ENCODE results near the gene ADORA1. TPM values are rescaled to one million over a fixed set of nuclear protein-coding genes. Genes with fewer than 3 reads are reported as not detected.

Gene ADORA1
- polyA plus RNA-seq, 1 of the 3 experiments (the other 2 are of a cell fraction), result 4.8 TPM

DNA sequence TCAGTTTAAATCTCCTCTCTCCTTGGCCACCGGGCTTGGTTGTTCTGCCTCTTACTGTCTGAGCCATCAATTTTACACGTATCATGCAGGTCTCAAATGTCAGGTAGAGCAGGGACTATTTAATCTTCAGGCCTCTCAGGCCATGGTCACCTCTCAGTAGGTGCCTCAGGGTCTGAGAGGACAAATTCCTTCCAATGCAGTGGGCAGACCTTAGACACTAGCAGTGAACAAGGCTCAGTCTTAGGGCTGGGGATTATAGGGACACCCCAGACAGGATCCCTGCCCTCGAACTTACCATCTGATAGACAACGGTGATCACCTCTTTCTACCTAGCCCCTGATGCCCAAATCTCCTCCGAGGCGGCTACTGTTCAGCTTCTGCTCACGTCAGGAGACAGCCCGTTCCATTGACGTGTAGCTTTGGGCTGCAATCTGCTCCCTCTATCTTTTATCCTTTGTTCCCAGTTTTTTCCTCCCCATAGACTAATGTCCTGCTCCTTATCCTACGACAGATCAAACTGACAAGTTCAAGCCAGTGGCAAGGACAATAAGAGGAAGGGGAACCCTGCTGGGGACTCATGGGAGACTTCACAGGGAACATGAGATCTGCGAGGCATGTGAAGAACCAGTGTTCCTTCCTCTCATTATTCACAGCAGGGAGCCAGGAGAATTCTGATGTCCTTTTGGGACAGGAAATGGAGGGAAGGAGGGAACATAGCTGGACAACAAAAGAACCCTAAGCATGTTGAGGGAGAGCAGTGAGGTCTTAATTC is 40.3 kb upstream of the ADORA1 start:
- ChIA-PET POLR2A (no interaction called here), CTCF (interaction anchor here (0.8 to 2.9 kb wide), 5 partner anchors 31 to 186 kb away, joined by 3 to 12 read pairs (median 3); partner anchors contain the start of gene ADORA1)
- Histone ChIP-seq H3K4me3 (ENCODE audit: low read depth in 2 of 2, low read length in 1 of 2) (no peak overlapping the region), H3K27me3 (ENCODE audit: insufficient read depth) (no peaks in the 10 kb centered on the region; the same call in 1 of the 2 replicates), H4K20me1 (ENCODE audit: insufficient read depth) (no peaks in the 10 kb centered on the region), H2AFZ (ENCODE audit: low read depth) (no peak overlapping the region), H3K79me2 (ENCODE audit: insufficient read depth) (no peaks in the 10 kb centered on the region), H3K9ac (no peak overlapping the region), H3F3A (replicated peaks; ENCODE audit: insufficient read depth) (no peaks in the 10 kb centered on the region), H3K4me1 (ENCODE audit: control insufficient read depth in 1 of 2, insufficient read depth in 2 of 2, low read depth in 1 of 2, low read length in 1 of 2) (no peaks in the 10 kb centered on the region; a peak in 1 of 4 replicates), H3K4me2 (no peak overlapping the region), H3K36me3 (replicated peaks in 1 of 2; ENCODE audit: control insufficient read depth in 1 of 2, insufficient read depth in 2 of 2, low read length in 1 of 2) (no peaks in the 10 kb centered on the region), H3K9me3 (no peaks in the 10 kb centered on the region), H3K27ac (ENCODE audit: low read depth in 2 of 2, low read length in 1 of 2) (no peak overlapping the region), H3K9me2 (no peaks in the 10 kb centered on the region)
- TF ChIP-seq CHD2 (IDR thresholded peaks at IDR 0.05; ENCODE audit: low read length, partially characterized antibody), result no peak
- TF ChIP-seq, protein P1, sequence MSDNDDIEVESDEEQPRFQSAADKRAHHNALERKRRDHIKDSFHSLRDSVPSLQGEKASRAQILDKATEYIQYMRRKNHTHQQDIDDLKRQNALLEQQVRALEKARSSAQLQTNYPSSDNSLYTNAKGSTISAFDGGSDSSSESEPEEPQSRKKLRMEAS (IDR thresholded peaks at IDR 0.05; ENCODE audit: low read depth), result no peak
- no peak for TF ChIP-seq NFIC (IDR thresholded peaks at IDR 0.05; ENCODE audit: borderline replicate concordance)
- no peak for TF ChIP-seq NRF1 (IDR thresholded peaks at IDR 0.05; ENCODE audit: low read depth, low read length)
- no peak for TF ChIP-seq SIN3A (IDR thresholded peaks at IDR 0.05; ENCODE audit: borderline replicate concordance, low read depth, low read length)
- TF ChIP-seq, protein P2, sequence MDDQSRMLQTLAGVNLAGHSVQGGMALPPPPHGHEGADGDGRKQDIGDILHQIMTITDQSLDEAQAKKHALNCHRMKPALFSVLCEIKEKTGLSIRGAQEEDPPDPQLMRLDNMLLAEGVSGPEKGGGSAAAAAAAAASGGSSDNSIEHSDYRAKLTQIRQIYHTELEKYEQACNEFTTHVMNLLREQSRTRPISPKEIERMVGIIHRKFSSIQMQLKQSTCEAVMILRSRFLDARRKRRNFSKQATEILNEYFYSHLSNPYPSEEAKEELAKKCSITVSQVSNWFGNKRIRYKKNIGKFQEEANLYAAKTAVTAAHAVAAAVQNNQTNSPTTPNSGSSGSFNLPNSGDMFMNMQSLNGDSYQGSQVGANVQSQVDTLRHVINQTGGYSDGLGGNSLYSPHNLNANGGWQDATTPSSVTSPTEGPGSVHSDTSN (IDR thresholded peaks at IDR 0.05), result no peak
- TF ChIP-seq RCOR1 (IDR thresholded peaks at IDR 0.05; ENCODE audit: low read length), result no peak
- no peak for TF ChIP-seq EP300 (IDR thresholded peaks at IDR 0.05; ENCODE audit: borderline replicate concordance in 1 of 2, low read depth in 1 of 2, low read length in 1 of 2)
- TF ChIP-seq FOXJ3 (CRISPR knock-in tag; IDR thresholded peaks at IDR 0.05), result no peak
- TF ChIP-seq RAD21 (IDR thresholded peaks at IDR 0.05; ENCODE audit: low read length), result no peak
- TF ChIP-seq, protein P3, sequence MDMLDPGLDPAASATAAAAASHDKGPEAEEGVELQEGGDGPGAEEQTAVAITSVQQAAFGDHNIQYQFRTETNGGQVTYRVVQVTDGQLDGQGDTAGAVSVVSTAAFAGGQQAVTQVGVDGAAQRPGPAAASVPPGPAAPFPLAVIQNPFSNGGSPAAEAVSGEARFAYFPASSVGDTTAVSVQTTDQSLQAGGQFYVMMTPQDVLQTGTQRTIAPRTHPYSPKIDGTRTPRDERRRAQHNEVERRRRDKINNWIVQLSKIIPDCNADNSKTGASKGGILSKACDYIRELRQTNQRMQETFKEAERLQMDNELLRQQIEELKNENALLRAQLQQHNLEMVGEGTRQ (IDR thresholded peaks at IDR 0.05; ENCODE audit: borderline replicate concordance, low read depth, low read length), result no peak
- no peak for TF ChIP-seq POLR2AphosphoS5 (IDR thresholded peaks at IDR 0.05; ENCODE audit: low read depth, low read length)
- TF ChIP-seq, protein P4, sequence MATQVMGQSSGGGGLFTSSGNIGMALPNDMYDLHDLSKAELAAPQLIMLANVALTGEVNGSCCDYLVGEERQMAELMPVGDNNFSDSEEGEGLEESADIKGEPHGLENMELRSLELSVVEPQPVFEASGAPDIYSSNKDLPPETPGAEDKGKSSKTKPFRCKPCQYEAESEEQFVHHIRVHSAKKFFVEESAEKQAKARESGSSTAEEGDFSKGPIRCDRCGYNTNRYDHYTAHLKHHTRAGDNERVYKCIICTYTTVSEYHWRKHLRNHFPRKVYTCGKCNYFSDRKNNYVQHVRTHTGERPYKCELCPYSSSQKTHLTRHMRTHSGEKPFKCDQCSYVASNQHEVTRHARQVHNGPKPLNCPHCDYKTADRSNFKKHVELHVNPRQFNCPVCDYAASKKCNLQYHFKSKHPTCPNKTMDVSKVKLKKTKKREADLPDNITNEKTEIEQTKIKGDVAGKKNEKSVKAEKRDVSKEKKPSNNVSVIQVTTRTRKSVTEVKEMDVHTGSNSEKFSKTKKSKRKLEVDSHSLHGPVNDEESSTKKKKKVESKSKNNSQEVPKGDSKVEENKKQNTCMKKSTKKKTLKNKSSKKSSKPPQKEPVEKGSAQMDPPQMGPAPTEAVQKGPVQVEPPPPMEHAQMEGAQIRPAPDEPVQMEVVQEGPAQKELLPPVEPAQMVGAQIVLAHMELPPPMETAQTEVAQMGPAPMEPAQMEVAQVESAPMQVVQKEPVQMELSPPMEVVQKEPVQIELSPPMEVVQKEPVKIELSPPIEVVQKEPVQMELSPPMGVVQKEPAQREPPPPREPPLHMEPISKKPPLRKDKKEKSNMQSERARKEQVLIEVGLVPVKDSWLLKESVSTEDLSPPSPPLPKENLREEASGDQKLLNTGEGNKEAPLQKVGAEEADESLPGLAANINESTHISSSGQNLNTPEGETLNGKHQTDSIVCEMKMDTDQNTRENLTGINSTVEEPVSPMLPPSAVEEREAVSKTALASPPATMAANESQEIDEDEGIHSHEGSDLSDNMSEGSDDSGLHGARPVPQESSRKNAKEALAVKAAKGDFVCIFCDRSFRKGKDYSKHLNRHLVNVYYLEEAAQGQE (IDR thresholded peaks at IDR 0.05; ENCODE audit: low read depth, low read length), result no peak
- TF ChIP-seq RXRA (IDR thresholded peaks at IDR 0.05; ENCODE audit: borderline replicate concordance, low read depth), result no peak
- TF ChIP-seq, protein P5, sequence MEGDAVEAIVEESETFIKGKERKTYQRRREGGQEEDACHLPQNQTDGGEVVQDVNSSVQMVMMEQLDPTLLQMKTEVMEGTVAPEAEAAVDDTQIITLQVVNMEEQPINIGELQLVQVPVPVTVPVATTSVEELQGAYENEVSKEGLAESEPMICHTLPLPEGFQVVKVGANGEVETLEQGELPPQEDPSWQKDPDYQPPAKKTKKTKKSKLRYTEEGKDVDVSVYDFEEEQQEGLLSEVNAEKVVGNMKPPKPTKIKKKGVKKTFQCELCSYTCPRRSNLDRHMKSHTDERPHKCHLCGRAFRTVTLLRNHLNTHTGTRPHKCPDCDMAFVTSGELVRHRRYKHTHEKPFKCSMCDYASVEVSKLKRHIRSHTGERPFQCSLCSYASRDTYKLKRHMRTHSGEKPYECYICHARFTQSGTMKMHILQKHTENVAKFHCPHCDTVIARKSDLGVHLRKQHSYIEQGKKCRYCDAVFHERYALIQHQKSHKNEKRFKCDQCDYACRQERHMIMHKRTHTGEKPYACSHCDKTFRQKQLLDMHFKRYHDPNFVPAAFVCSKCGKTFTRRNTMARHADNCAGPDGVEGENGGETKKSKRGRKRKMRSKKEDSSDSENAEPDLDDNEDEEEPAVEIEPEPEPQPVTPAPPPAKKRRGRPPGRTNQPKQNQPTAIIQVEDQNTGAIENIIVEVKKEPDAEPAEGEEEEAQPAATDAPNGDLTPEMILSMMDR (IDR thresholded peaks at IDR 0.05), result no peak
- TF ChIP-seq, protein P6, sequence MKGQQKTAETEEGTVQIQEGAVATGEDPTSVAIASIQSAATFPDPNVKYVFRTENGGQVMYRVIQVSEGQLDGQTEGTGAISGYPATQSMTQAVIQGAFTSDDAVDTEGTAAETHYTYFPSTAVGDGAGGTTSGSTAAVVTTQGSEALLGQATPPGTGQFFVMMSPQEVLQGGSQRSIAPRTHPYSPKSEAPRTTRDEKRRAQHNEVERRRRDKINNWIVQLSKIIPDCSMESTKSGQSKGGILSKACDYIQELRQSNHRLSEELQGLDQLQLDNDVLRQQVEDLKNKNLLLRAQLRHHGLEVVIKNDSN (IDR thresholded peaks at IDR 0.05; ENCODE audit: borderline replicate concordance, low read depth), result no peak
- TF ChIP-seq TAF1 (IDR thresholded peaks at IDR 0.05; ENCODE audit: borderline replicate concordance, low read depth, low read length), result no peak
- TF ChIP-seq EZH2phosphoT487 (IDR thresholded peaks at IDR 0.05; ENCODE audit: borderline replicate concordance, low read depth), result no peak
- no peak for DNase-seq
- WGBS (ENCODE audit: low lambda C conversion rate), result 74% methylated on average over 11 of the region's 11 CpGs

Data from SK-N-SH (cell line).